ENCODE results near the gene NELFE.
"Not testable (repeated sequence)": the region's sequence is repeated elsewhere in the genome, so short reads cannot be mapped to it uniquely, and the experiment has no call there.

The NELFE gene

GRCh38 chr6:31989363-31989762 is 30.6 kb upstream of the NELFE start:
- not testable (repeated sequence) for H3K27me3 ChIP-seq; H3K4me3 ChIP-seq (ENCODE audit: low read depth in 1 of 2, low read length in 1 of 2); H3K27ac ChIP-seq; H3K36me3 ChIP-seq; H3K9me3 ChIP-seq; H3K4me1 ChIP-seq (ENCODE audit: control insufficient read depth in 1 of 2, insufficient read depth in 1 of 2, low read depth in 1 of 2, low read length in 1 of 2)

GRCh38 chr6:31981744-31982143 is 23.0 kb upstream of the NELFE start, which contains the start of gene C4A:
TSS of gene C4A (plus strand) at chr6:31982057. CDS start at chr6:31982108, 51 bp downstream.
- not testable (repeated sequence) for H3K4me3 ChIP-seq (ENCODE audit: low read depth in 1 of 2, low read length in 1 of 2)

GRCh38 chr6:31980998-31981397 is 22.2 kb upstream of the NELFE start:
- not testable (repeated sequence) for H3K9me3 ChIP-seq; H3K27ac ChIP-seq; H3K4me3 ChIP-seq (ENCODE audit: low read depth in 1 of 2, low read length in 1 of 2); H3K4me1 ChIP-seq (ENCODE audit: control insufficient read depth in 1 of 2, insufficient read depth in 1 of 2, low read depth in 1 of 2, low read length in 1 of 2); H3K27me3 ChIP-seq
- H3K36me3 ChIP-seq: peaks cover 15% of the 10 kb centered on the region

More at GRCh38 chr6:31981744-31982143, 23.0 kb upstream of the NELFE start, which contains the start of gene C4A:
- peaks cover 15% of the 10 kb centered on the region for H3K36me3 ChIP-seq
- not testable (repeated sequence) for H3K27ac ChIP-seq; H3K4me1 ChIP-seq (ENCODE audit: control insufficient read depth in 1 of 2, insufficient read depth in 1 of 2, low read depth in 1 of 2, low read length in 1 of 2); H3K27me3 ChIP-seq; H3K9me3 ChIP-seq

GRCh38 chr6:31980195-31980876 is 21.6 kb upstream of the NELFE start:
- not testable (repeated sequence) for H3K27me3 ChIP-seq; H3K9me3 ChIP-seq; H3K4me3 ChIP-seq (ENCODE audit: low read depth in 1 of 2, low read length in 1 of 2); H3K27ac ChIP-seq; H3K4me1 ChIP-seq (ENCODE audit: control insufficient read depth in 1 of 2, insufficient read depth in 1 of 2, low read depth in 1 of 2, low read length in 1 of 2)
- H3K36me3 ChIP-seq: peaks cover 15% of the 10 kb centered on the region

GRCh38 chr6:31979238-31979898 is 20.6 kb upstream of the NELFE start:
- H3K4me1 ChIP-seq (ENCODE audit: control insufficient read depth in 1 of 2, insufficient read depth in 1 of 2, low read depth in 1 of 2, low read length in 1 of 2): no peaks in the 10 kb centered on the region
- no peak for TF ChIP-seq CTCF (IDR thresholded peaks at IDR 0.05)
- no peak overlapping the region for H3K4me3 ChIP-seq (ENCODE audit: low read depth in 1 of 2, low read length in 1 of 2)
- H3K36me3 ChIP-seq: peaks cover 15% of the 10 kb centered on the region
- no peaks in the 10 kb centered on the region for H3K27me3 ChIP-seq
- H3K27ac ChIP-seq: no peak overlapping the region
- no peaks in the 10 kb centered on the region for H3K9me3 ChIP-seq

GRCh38 chr6:31978831-31979230 is 20.1 kb upstream of the NELFE start:
- no peak for TF ChIP-seq CTCF (IDR thresholded peaks at IDR 0.05)
- Histone ChIP-seq H3K4me3 (ENCODE audit: low read depth in 1 of 2, low read length in 1 of 2) (no peak overlapping the region), H3K4me1 (ENCODE audit: control insufficient read depth in 1 of 2, insufficient read depth in 1 of 2, low read depth in 1 of 2, low read length in 1 of 2) (no peaks in the 10 kb centered on the region), H3K27ac (no peak overlapping the region), H3K9me3 (no peaks in the 10 kb centered on the region), H3K36me3 (peaks cover 15% of the 10 kb centered on the region), H3K27me3 (no peaks in the 10 kb centered on the region)

GRCh38 chr6:31977816-31978431 is 19.2 kb upstream of the NELFE start:
- Histone ChIP-seq H3K4me1 (ENCODE audit: control insufficient read depth in 1 of 2, insufficient read depth in 1 of 2, low read depth in 1 of 2, low read length in 1 of 2) (peaks cover 6 to 7% of the 10 kb centered on the region in 2 experiments), H3K27me3 (no peaks in the 10 kb centered on the region), H3K27ac (no peak overlapping the region), H3K36me3 (peaks cover 15% of the 10 kb centered on the region), H3K4me3 (ENCODE audit: low read depth in 1 of 2, low read length in 1 of 2) (no peak overlapping the region), H3K9me3 (no peaks in the 10 kb centered on the region)
- no peak for TF ChIP-seq CTCF (IDR thresholded peaks at IDR 0.05)

- H3K4me3 ChIP-seq (ENCODE audit: low read depth in 1 of 2, low read length in 1 of 2); H3K27ac ChIP-seq; H3K9me3 ChIP-seq; H3K27me3 ChIP-seq: not testable (repeated sequence)
- H3K4me1 ChIP-seq (ENCODE audit: control insufficient read depth in 1 of 2, insufficient read depth in 1 of 2, low read depth in 1 of 2, low read length in 1 of 2): peaks cover 16 to 23% of the 10 kb centered on the region in 2 experiments
- H3K36me3 ChIP-seq: peaks cover 15% of the 10 kb centered on the region
These were observed 17.3 kb upstream of the NELFE start for GRCh38 chr6:31976065-31976464.
